ENCODE measurements around the gene MYMX.
"Not testable (repeated sequence)": the region's sequence is repeated elsewhere in the genome, so short reads cannot be mapped to it uniquely, and the experiment has no call there.

Gene MYMX

GRCh38 chr6:44186635-44187025, 30.1 kb upstream of the MYMX start:
- no peak for DNase-seq (ENCODE audit: low read depth in 2 of 2)

DNA sequence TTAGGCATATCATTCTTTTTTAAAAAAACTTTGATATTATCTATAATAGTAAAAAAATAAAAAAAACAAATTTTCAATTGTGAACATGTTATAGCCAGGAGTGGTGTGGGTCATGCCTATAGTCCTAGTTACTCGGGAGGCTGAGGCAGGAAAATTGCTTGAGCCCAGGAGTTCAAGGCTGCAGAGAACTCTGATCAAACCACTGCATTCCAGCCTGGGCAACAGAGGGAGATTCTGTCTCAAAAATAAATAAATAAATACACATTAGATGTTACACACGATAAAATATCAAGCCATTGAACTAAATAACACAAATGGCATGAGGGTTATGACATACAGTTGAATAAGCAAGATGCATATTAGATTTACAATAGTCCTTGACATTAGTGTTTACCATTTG, 27.9 kb upstream of the MYMX start:
- no peak for DNase-seq (ENCODE audit: low read depth in 2 of 2)

- no peak for DNase-seq (ENCODE audit: low read depth in 2 of 2)
Observed at GRCh38 chr6:44189257-44189656, 27.5 kb upstream of the MYMX start.

DNA sequence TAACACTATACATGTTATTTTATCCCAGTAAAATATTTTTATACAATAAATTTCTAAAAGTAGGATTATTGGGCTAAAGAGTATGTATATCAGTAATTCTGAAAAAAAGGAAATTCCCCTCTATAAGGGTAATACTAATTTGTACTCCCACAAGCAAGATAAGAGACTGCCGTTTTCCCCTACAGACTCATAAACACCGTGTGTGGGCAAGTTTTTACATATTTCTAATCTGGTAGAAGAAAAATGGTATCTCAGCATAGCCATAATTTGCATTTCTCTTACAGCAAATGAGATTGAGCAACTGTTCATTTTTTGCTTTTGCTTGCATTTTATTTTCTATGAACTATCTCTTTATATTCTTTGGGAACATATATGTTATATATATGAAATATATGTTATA, 26.0 kb upstream of the MYMX start:
- DNase-seq (ENCODE audit: low read depth in 2 of 2), result no peak

- no peak for DNase-seq (ENCODE audit: low read depth in 2 of 2)
Observed at GRCh38 chr6:44192428-44193041, 24.2 kb upstream of the MYMX start.

GRCh38 chr6:44193307-44193910, 23.3 kb upstream of the MYMX start:
- no peak for DNase-seq (ENCODE audit: low read depth in 2 of 2)

DNA sequence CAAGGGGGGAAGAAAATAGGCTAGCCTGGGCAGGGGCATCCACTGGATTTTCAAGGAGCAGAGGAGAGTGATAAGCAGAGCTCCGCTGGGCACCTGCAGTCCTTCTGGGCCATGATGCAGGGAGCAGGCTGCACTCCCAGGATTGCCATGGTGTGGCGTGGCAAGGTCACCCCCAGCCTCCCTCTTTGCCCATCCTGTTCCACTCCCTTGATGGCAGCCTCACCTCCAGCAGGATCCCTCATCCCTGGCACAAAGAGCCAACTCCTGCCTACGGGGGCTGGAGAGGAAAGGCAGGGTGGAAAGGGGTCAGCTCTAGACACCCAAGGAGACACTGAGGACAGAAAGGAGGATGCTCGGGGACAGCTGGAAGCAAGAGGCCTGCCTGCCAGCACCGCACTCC, 22.4 kb upstream of the MYMX start:
- DNase-seq (ENCODE audit: low read depth in 2 of 2), result no peak

DNA sequence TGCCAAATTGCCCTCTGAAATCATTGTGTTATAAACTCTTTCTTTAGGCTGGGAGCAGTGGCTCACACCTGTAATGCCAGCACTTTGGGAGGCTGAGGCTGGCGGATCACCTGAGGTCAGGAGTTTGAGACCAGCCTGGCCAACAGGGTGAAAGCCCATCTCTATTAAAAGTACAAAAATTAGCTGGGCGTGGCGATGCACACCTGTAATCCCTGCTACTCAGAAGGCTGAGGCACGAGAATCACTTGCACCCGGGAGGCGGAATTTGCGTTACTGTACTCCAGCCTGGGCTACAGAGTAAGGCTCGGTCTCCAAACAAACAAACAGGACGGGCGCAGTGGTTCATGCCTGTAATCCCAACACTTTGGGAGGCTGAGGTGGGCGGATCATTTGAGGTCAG, 20.4 kb upstream of the MYMX start:
- DNase-seq (ENCODE audit: low read depth in 2 of 2), result not testable (repeated sequence)

DNA sequence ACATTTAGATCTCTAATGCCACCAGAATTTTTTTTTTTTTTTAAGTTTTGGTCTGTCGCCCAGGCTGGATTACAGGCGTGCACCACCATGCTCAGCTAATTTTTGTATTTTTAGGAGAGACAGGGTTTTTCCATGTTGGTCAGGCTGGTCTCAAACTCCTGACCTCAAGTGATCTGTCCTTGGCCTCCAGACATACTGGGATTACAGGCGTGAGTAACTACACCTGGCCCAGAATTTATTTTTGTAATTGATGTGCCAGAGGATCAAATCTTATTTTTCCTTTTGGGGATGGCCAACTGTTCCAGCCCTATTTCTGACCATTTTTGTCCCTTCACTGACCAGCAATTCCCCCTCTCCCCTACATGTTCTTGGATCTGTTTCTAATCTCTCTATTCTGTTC, 18.0 kb upstream of the MYMX start:
- DNase-seq (ENCODE audit: low read depth in 2 of 2), result no peak

GRCh38 chr6:44199883-44200282, 16.8 kb upstream of the MYMX start:
- DNase-seq (ENCODE audit: low read depth in 2 of 2), result no peak

GRCh38 chr6:44201200-44201599, 15.5 kb upstream of the MYMX start:
- no peak for DNase-seq (ENCODE audit: low read depth in 2 of 2)

DNA sequence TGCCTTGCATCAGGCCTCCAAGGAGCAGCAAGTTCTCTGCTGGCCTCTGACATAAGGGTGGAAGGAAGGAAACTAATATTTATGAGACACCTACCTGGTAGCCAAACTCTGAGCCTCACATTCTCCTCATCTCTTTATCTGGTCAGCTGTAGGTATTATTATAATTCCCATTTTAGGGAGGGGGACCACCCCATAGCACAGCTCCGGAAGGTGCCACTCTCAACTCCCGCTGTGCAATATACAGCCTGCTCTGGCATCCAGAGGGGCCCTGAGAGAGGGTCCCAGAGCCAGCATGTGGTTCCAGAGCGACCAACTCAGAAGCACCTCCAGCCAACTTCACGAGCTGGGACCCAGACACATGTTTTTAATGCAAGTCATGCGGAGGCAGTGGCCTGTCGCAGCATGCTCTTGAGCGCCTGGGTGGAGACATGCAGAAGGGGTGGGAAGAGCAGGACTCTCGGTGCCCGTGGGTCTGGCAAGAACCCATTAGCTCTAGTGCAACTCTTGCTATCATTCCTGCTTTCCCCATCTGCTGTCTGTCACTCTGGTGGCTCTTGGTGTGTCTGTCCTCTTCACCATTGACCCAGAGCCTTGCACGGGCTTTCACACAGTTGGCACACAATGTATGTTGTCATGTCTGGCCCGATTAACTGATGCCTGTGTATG, 15.0 kb upstream of the MYMX start:
- no peak for DNase-seq (ENCODE audit: low read depth in 2 of 2)

DNA sequence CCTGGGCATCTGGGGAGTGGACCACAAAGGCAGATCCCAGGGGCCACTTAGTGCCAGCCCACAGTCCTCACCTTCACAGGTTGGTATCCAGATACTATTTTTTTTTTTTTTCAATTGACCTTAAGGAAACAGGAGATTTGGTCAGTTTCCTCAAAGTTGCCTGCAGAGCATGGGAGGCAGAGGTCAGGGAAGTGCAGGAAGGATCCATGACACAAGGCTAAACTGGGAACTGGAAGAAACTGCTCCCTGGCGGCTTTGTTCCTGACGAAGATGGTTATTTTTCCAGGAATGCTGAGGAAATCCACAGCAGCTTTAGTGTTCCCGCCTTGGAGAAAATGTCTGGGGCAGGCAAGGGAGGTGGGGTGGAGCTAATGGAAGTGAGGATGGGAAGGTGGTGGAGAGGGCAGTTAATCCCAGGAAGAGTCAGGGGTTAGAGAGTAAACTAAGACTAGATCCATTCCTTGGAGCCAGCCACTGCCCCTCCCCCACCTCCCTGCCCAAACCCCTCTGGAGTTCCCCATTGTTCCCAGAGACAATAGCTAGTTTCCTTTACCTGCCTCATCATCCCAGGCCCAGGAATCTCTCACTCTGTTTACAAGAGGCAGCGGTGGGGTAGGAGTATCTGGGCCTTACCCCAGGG, 14.3 kb upstream of the MYMX start:
- DNase-seq (ENCODE audit: low read depth in 2 of 2), result no peak

DNA sequence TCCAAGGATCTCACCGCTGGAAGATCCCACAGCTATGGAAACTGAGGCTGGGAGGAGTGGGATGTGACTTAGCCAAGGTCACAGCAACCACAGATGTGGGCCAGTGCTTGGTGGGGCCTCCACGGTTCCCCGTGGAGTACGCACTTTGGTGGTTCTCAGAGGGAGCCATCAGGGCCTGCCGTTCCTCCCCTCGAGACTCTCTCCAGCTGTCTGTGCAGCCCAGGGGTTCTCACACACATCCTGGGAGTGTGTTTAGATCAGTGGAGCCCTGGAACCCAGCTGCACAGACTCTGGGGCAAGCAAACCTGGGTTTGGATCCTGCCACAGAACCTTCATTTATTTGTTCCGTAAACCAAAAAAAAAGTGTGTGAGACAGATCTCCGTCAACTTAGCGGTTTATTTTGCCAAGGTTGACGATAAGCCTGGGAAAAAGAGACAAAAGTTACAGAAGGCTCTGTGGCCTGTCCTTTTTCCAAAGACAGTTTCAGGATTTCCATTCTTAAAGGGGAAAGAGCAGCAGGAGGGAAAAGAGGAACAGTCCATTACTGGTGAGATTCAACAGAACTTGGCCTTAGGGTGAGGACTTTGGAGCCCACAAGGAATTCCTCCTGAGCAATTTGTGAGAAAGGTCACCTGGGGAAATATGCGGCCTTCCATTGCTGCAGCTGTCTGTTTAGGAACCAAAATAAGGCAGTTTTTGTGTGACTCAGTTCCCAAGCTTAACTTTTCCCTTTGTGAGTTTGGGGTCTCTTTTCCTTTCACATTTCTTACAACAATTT, 13.6 kb upstream of the MYMX start:
- no peak for DNase-seq (ENCODE audit: low read depth in 2 of 2)

GRCh38 chr6:44203955-44204354, 12.8 kb upstream of the MYMX start:
- DNase-seq (ENCODE audit: low read depth in 2 of 2), result no peak

DNA sequence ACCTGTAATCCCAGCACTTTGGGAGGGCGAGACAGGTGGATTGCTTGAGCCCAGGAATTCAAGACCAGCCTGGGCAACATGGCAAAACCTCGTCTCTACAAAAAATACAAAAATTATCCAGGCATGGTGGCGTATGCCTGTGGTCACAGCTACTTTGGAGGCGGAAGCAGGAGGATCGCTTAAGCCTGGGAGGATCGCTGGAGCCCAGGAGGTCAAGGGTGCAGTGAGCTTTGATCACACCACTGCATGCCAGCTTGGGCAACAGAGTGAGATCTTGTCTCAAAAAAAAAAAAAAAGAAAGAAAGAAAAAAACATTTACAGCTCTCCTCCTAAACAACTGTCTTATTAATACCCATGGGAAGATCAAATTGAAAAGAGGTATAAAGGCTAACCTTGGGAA, 8.8 kb upstream of the MYMX start:
- no peak for DNase-seq (ENCODE audit: low read depth in 2 of 2)

DNA sequence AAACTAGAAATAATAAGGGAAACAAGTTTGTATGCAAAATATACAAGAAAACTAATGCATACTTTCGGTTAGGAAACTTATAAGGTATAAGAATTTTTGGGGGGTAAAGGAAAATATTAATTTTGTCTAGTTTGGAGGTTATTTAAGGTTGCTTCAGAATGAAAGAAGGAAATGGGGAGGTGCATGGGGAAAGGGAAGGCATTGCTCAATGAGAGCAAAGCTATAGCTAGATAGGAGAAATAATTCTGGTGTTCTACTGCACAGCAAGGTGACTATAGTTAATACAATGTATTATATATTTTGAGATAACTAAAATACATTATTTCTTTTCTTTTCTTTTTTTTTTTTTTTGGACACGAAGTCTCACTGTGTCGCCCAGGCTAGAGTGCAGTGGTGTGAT, 5.4 kb upstream of the MYMX start:
- DNase-seq (ENCODE audit: low read depth in 2 of 2), result no peak

GRCh38 chr6:44214307-44214706, 2.4 kb upstream of the MYMX start:
- DNase-seq (ENCODE audit: low read depth in 2 of 2), result no peak

DNA sequence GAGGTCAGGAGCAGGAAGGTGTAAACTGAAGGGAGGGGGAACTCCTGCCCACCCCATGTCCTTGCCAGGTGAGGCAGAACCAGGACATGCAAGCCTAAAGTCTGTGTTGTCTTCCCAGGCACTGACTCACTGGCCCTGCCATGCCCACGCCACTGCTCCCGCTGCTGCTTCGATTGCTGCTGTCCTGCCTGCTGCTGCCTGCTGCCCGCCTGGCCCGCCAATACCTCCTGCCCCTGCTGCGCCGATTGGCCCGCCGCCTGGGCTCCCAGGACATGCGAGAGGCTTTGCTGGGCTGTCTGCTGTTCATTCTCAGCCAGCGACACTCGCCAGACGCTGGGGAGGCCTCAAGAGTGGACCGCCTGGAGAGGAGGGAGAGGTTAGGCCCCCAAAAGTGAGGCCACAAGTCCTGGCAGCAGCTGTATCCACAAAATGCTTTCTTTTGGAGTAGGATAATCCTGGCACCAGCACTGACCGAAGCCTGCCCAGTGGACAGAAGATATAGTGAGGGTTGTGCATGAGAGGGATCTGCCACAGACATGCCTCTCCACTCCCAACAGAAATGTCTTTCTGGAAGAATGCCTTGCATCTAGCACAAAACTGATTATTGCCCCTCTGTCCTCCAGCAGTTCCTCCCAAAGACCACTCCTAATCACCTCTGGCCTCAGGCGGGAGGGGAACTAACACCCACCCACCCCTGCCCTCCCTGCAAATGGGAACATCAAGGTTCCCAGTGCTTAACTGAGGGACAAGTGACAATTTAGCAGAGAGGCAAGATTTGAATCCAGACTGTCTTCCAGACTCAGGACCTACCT, 812 bp downstream of the MYMX start:
- DNase-seq (ENCODE audit: low read depth in 2 of 2), result no peak

- DNase-seq (ENCODE audit: low read depth in 2 of 2), result no peak
Observed at GRCh38 chr6:44219053-44219814, 2.5 kb downstream of the MYMX start.
